Breast epithelium (tissue), 4 donors: ENCODE measurements around the gene LRRC4C. TPM values are rescaled to one million over a fixed set of nuclear protein-coding genes. Genes with fewer than 3 reads are reported as not detected.

Source experiments
- DNase-seq, 2 donors: peaks; one replicate each; pipeline ENCODE4 v3.0.0-alpha.2; 2019; ENCODE audit warnings: low spot score in 2 of 2
- H3K27ac ChIP-seq, 2 donors: fragments of 200-600 bp; sonication (generic) in 1 of 2; one replicate each; pipeline ENCODE4 v1.5.1; 2016 to 2019; ENCODE audit warnings: mild to moderate bottlenecking in 1 of 2
- H3K27me3 ChIP-seq, 2 donors: fragments of 200-600 bp; sonication (generic) in 1 of 2; one replicate each; pipeline versions ENCODE4 v1.5.1 to v1.6.0; 2017 to 2019; ENCODE audit warnings: control low read depth in 1 of 2, mild to moderate bottlenecking in 1 of 2
- H3K36me3 ChIP-seq: fragments of 200-600 bp; one replicate; pipeline ENCODE4 v1.5.1; 2019
- H3K4me1 ChIP-seq, 2 donors: fragments of 200-600 bp; sonication (generic); one replicate each; pipeline ENCODE4 v1.5.1; 2016 to 2019; ENCODE audit warnings: control low read depth in 1 of 2
- H3K4me3 ChIP-seq, 3 donors: fragments of 200-600 bp; sonication (generic); 1 replicate in 2 of 3; 2 replicates in 1 of 3; pipeline ENCODE4 v1.5.1; 2016 to 2019; ENCODE audit warnings: mild to moderate bottlenecking in 3 of 3, moderate library complexity in 2 of 3
- H3K9me3 ChIP-seq, 2 donors: fragments of 200-600 bp; sonication (generic) in 1 of 2; one replicate each; pipeline ENCODE4 v1.5.1; 2016 to 2019; ENCODE audit warnings: control low read depth in 1 of 2
- POLR2A ChIP-seq: fragments of 450-650 bp; IDR thresholded peaks from one replicate; pipeline ENCODE4 v1.6.1; 2016; ENCODE audit warnings: antibody characterized with exemption, mild to moderate bottlenecking, moderate library complexity
- POLR2AphosphoS5 ChIP-seq, 3 donors: sonication (generic); formaldehyde crosslinking; IDR thresholded peaks; one replicate each; pipeline ENCODE4 v1.6.1; 2017; ENCODE audit warnings: antibody characterized with exemption in 3 of 3
- intact Hi-C: fragments of 100-400 bp; cut with DNase I; formaldehyde crosslinking; loops from one replicate; pipeline ENCODE4 v1.15.1; 2023; ENCODE audit warnings: low total_unique reads
- total RNA-seq, 3 donors: library from RNA; depleted of rRNA; stranded (reverse); fragments of >200 nt; gene quantifications; one replicate each; pipeline ENCODE4 v1.1.0, GENCODE V29; 2016
- TF ChIP-seq, protein P1 (sequence below), 3 donors: fragments of 450-650 bp; IDR thresholded peaks; one replicate each; pipeline ENCODE4 v1.5.1; 2016 to 2017; ENCODE audit warnings: antibody characterized with exemption in 3 of 3, mild to moderate bottlenecking in 3 of 3, moderate library complexity in 3 of 3

Gene LRRC4C
- total RNA-seq, 3 donors from 2014 or later: 2.9 to 15.4 (median 6.6) TPM

DNA sequence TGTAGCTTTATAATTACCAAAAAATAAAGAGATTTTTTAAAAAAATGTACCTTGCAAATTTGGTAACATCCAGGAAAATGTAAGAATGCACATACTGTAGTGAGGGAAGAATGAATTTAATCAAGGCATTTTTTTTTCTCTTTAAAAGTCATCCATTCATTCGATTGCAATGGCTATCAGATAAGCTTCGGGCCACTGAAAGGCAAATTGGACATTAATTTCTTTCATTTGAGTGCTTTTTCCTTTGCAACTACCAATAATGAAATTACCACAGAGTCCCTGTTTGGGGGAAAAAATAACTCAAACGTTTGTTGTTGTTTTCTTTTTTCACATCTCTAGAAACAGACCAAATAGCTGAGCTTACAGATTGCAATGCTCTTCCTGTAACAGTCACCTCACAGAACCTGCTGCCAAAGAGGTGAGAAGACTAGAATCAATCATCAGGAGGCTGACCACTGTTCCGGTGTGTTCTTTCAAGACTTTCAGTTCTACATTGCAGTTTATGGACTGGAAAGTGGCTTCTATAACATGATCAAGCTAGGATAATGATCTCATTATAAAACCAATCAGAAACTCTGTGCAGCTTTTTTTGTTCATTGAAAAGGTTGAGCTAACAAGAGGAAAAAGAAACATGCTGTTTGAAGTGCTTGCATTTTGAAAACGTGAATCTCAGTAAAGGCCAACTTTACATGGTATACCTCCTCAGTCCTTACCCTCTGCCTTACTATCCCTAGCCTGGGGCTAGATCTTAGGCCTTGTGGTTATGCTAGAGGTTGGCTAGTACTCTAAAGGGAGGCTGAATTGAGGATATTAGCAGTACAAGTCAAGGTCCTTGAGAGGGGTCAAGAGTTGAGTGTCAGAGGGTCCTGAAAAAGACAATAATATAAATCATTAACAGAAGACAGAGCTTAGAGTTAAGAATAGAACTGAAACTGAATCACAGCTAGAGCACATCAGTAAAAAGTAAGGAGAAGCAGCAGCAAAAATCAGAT lies 1276.1 kb downstream of the LRRC4C start:
- intact Hi-C loops: no loop called here
- no peak overlapping the region for H3K27ac ChIP-seq
- no peaks in the 10 kb centered on the region for H3K27me3 ChIP-seq
- H3K4me1 ChIP-seq: peaks cover 0 to 9% of the 10 kb centered on the region in 2 donors
- H3K9me3 ChIP-seq: no peaks in the 10 kb centered on the region
- no peak for DNase-seq
- TF ChIP-seq POLR2AphosphoS5 (IDR thresholded peaks at IDR 0.05) (no peak), POLR2A (no peak)
- TF ChIP-seq, protein P1, sequence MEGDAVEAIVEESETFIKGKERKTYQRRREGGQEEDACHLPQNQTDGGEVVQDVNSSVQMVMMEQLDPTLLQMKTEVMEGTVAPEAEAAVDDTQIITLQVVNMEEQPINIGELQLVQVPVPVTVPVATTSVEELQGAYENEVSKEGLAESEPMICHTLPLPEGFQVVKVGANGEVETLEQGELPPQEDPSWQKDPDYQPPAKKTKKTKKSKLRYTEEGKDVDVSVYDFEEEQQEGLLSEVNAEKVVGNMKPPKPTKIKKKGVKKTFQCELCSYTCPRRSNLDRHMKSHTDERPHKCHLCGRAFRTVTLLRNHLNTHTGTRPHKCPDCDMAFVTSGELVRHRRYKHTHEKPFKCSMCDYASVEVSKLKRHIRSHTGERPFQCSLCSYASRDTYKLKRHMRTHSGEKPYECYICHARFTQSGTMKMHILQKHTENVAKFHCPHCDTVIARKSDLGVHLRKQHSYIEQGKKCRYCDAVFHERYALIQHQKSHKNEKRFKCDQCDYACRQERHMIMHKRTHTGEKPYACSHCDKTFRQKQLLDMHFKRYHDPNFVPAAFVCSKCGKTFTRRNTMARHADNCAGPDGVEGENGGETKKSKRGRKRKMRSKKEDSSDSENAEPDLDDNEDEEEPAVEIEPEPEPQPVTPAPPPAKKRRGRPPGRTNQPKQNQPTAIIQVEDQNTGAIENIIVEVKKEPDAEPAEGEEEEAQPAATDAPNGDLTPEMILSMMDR (IDR thresholded peaks at IDR 0.05): no peak
- H3K4me3 ChIP-seq: no peak overlapping the region
- no peaks in the 10 kb centered on the region for H3K36me3 ChIP-seq

DNA sequence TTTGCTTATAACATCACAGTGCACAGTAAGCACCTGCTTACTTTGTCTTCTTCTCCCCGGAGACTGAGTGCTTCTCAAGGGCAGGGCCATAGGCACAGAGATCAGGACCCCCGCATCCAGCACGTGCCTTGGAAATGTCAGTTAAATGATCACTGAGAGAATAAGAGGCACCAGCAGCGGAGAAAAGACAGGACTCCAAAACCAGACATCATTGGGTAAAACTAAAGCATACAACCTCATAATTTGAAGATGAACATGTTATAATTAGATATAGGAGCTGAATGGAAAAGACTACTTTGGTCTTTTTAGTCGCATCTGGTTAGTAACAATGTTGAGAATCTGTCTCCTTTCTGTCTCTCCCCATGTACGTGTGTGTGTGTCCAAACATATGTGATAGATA lies 1279.9 kb downstream of the LRRC4C start:
- intact Hi-C loops: loop anchor here (5.0 to 10.0 kb wide), 2 partner anchors 78 to 705 kb away; no protein-coding TSS in a partner anchor
- Histone ChIP-seq H3K36me3 (no peaks in the 10 kb centered on the region), H3K27ac (no peak overlapping the region), H3K27me3 (no peaks in the 10 kb centered on the region), H3K4me3 (no peak overlapping the region), H3K4me1 (no peaks in the 10 kb centered on the region), H3K9me3 (no peaks in the 10 kb centered on the region)
- no peak for TF ChIP-seq POLR2A
- TF ChIP-seq, protein P1 (IDR thresholded peaks at IDR 0.05): no peak
- no peak for TF ChIP-seq POLR2AphosphoS5 (IDR thresholded peaks at IDR 0.05)
- no peak for DNase-seq

DNA sequence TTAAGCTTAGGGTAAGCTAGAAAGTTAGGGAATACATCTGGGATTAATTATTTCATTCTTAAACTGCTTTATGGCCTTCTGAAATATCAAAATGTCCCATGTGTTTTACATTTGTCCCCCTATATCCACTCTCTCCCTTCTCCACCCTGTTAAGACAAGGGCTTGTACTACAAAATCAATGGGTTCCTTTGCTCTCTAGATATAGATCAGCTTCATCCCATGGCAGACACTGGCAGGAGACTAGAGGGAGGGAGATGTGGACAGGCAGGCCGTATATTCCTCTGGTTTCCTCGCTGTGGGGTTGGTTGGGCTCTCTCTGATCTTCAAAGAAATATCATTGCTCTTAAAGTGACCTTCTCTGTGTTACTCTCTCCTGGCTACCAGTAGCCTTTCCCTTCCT lies 1281.0 kb downstream of the LRRC4C start:
- TF ChIP-seq POLR2A: no peak
- TF ChIP-seq, protein P1 (IDR thresholded peaks at IDR 0.05): no peak
- TF ChIP-seq POLR2AphosphoS5 (IDR thresholded peaks at IDR 0.05): no peak
- Histone ChIP-seq H3K27me3 (no peaks in the 10 kb centered on the region), H3K27ac (no peak overlapping the region), H3K36me3 (no peaks in the 10 kb centered on the region), H3K9me3 (no peaks in the 10 kb centered on the region), H3K4me1 (no peaks in the 10 kb centered on the region), H3K4me3 (no peak overlapping the region)
- intact Hi-C loops: loop anchor here (5.0 to 10.0 kb wide), 2 partner anchors 79 to 704 kb away; no protein-coding TSS in a partner anchor
- no peak for DNase-seq

DNA sequence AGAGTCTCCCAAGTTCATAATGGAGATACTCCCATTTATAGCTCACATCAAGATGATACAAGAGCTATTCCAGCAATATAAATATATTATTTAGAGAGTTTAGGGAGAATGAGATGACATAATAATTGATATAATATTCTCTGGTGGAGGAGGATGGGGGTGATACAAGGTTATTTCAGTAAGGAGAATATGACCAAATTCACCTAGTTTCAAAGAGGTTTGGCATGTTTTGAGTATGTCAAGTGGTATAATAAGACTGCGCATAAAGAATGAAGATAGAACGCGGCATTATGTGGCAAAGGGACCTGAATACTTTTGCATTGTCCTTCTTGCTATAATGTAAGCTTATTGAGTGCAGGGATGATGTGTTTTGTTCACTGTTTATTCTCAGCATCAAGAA lies 1283.5 kb downstream of the LRRC4C start:
- DNase-seq: no peak
- TF ChIP-seq POLR2A: no peak
- intact Hi-C loops: loop anchor here (5.0 to 10.0 kb wide), 2 partner anchors 81 to 701 kb away; no protein-coding TSS in a partner anchor
- Histone ChIP-seq H3K36me3 (no peaks in the 10 kb centered on the region), H3K9me3 (no peaks in the 10 kb centered on the region), H3K4me3 (no peak overlapping the region), H3K27ac (no peak overlapping the region), H3K27me3 (no peaks in the 10 kb centered on the region), H3K4me1 (no peaks in the 10 kb centered on the region)

DNA sequence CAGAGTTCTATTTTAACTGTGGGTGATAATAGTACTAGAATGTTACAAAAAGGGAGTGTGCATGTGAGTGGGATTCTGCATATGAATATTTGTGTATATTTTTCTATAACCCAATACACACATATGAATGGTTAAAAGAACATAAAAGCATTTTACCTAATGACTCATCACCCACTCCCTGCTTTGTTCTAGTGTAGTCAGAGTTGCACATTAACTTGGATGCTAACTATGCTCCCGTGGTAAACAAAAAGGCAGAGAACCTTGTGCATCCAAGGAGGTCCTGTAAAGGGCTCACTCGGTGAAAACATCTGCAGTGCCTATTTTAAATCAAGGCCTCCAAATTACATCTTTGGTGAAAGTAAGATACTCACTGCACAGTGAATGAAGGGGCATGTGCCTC lies 1289.4 kb downstream of the LRRC4C start:
- no peak for DNase-seq
- no peak overlapping the region for H3K4me3 ChIP-seq
- H3K4me1 ChIP-seq: no peaks in the 10 kb centered on the region
- H3K9me3 ChIP-seq: peaks cover 0 to 11% of the 10 kb centered on the region in 2 donors
- intact Hi-C loops: loop anchor here (10.0 kb wide), 1 partner anchor 695 kb away; no protein-coding TSS in a partner anchor
- no peaks in the 10 kb centered on the region for H3K36me3 ChIP-seq
- no peak overlapping the region for H3K27ac ChIP-seq
- H3K27me3 ChIP-seq: no peaks in the 10 kb centered on the region
- TF ChIP-seq POLR2AphosphoS5 (IDR thresholded peaks at IDR 0.05) (no peak), POLR2A (no peak)
- TF ChIP-seq, protein P1 (IDR thresholded peaks at IDR 0.05): no peak
